ENCODE data around the gene TUBA3D. TPM values are rescaled to one million over a fixed set of nuclear protein-coding genes. Genes with fewer than 3 reads are reported as not detected.
"Not testable (repeated sequence)": the region's sequence is repeated elsewhere in the genome, so short reads cannot be mapped to it uniquely, and the experiment has no call there.

TUBA3D gene
- total and polyA plus RNA-seq, 2 donors from 2014 or later = not detected

DNA sequence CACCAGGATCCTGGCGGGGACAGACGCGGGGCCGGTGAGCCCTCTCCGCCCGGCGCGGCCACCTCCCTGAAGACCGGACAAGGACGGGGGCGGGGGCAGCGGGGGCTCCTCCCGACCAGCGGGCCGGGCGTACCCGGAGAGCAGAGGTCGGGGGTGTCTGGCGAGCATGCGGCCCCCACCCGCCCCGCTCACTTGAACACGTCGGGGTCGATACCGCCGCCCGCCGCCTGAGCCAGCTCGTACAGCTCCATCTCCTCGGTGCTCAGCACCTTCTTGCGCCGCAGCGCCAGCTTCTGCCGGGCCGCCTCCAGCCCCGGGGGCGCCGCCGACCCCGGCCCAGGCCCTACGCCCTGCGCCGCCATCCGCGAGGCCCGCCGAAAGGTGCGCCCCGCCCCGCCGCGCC lies 16.1 kb downstream of the TUBA3D start, which contains the start of gene MZT2A:
Gene MZT2A, minus strand, starts transcription at position 383 of the 403 bp plus-strand sequence. Its CDS starts 21 bp downstream, at position 362.
- Histone ChIP-seq H3K27ac (ENCODE audit: low read depth in 2 of 2, low read length in 2 of 2) (peak within 1 kb of the TSS; percentile 80 to 82), H3K4me3 (ENCODE audit: low read length in 3 of 3) (peak within 1 kb of the TSS; percentile 65 to 89 (median 87)), H3K4me1 (ENCODE audit: control insufficient read depth in 2 of 3, insufficient read depth in 2 of 3, low read depth in 1 of 3, low read length in 3 of 3) (peaks cover 0 to 14% (median 0%) of the 10 kb centered on the region in 3 donors), H3K9ac (ENCODE audit: low read length in 3 of 3) (peak within 1 kb of the TSS; percentile 48 to 82 (median 59))
- peak in 3 of 5 donors; percentile 37 to 84 (median 83) for DNase-seq
- H3K27me3 ChIP-seq (ENCODE audit: control insufficient read depth, insufficient read depth, low read length); FAIRE-seq; H3K36me3 ChIP-seq (ENCODE audit: control insufficient read depth in 2 of 3, insufficient read depth in 3 of 3, low read length in 3 of 3); intact Hi-C loops (cut with DNase I); H3K9me3 ChIP-seq (ENCODE audit: control insufficient read depth in 2 of 3, insufficient read depth in 1 of 3, low read length in 3 of 3): not testable (repeated sequence)
- peak; percentile 46 for TF ChIP-seq CTCF (IDR thresholded peaks at IDR 0.05; ENCODE audit: borderline replicate concordance, extremely low read depth, insufficient read depth)

- no peaks in the 10 kb centered on the region for H3K9me3 ChIP-seq (ENCODE audit: control insufficient read depth in 2 of 3, insufficient read depth in 1 of 3, low read length in 3 of 3)
- FAIRE-seq (no peak), DNase-seq (peak; percentile 96 to 98 (median 98))
- H3K4me1 ChIP-seq (ENCODE audit: control insufficient read depth in 2 of 3, insufficient read depth in 2 of 3, low read depth in 1 of 3, low read length in 3 of 3) = peaks cover 0 to 14% (median 0%) of the 10 kb centered on the region in 3 donors
- H3K27ac ChIP-seq (ENCODE audit: low read depth in 2 of 2, low read length in 2 of 2) = peak overlapping the region; percentile 80 to 82
- peak; percentile 65 for TF ChIP-seq CTCF (IDR thresholded peaks at IDR 0.05; ENCODE audit: borderline replicate concordance, extremely low read depth, insufficient read depth)
- intact Hi-C loops (cut with DNase I) = no loop called here
- H3K9ac ChIP-seq (ENCODE audit: low read length in 3 of 3) = peak overlapping the region; percentile 48 to 82 (median 59)
- no peaks in the 10 kb centered on the region for H3K36me3 ChIP-seq (ENCODE audit: control insufficient read depth in 2 of 3, insufficient read depth in 3 of 3, low read length in 3 of 3)
- H3K27me3 ChIP-seq (ENCODE audit: control insufficient read depth, insufficient read depth, low read length) = no peaks in the 10 kb centered on the region
- H3K4me3 ChIP-seq (ENCODE audit: low read length in 3 of 3) = peak overlapping the region; percentile 65 to 89 (median 87)
These were observed 16.7 kb downstream of the TUBA3D start for GRCh38 chr2:131492418-131493198.

GRCh38 chr2:131493199-131493968 lies 17.5 kb downstream of the TUBA3D start:
- no peak for TF ChIP-seq CTCF (IDR thresholded peaks at IDR 0.05; ENCODE audit: borderline replicate concordance, extremely low read depth, insufficient read depth)
- peaks cover 0 to under 1% (median 0%) of the 10 kb centered on the region in 3 donors for H3K36me3 ChIP-seq (ENCODE audit: control insufficient read depth in 2 of 3, insufficient read depth in 3 of 3, low read length in 3 of 3)
- H3K9ac ChIP-seq (ENCODE audit: low read length in 3 of 3) = peak overlapping the region; percentile 59 to 82 (median 82)
- peaks cover 0 to 14% (median 0%) of the 10 kb centered on the region in 3 donors for H3K4me1 ChIP-seq (ENCODE audit: control insufficient read depth in 2 of 3, insufficient read depth in 2 of 3, low read depth in 1 of 3, low read length in 3 of 3)
- FAIRE-seq (no peak), DNase-seq (peak in 4 of 5 donors; percentile 16 to 49 (median 38))
- intact Hi-C loops (cut with DNase I) = no loop called here
- H3K9me3 ChIP-seq (ENCODE audit: control insufficient read depth in 2 of 3, insufficient read depth in 1 of 3, low read length in 3 of 3) = no peaks in the 10 kb centered on the region
- no peaks in the 10 kb centered on the region for H3K27me3 ChIP-seq (ENCODE audit: control insufficient read depth, insufficient read depth, low read length)
- peak overlapping the region; percentile 80 to 82 for H3K27ac ChIP-seq (ENCODE audit: low read depth in 2 of 2, low read length in 2 of 2)
- H3K4me3 ChIP-seq (ENCODE audit: low read length in 3 of 3) = peak overlapping the region; percentile 65 to 89 (median 87)

DNA sequence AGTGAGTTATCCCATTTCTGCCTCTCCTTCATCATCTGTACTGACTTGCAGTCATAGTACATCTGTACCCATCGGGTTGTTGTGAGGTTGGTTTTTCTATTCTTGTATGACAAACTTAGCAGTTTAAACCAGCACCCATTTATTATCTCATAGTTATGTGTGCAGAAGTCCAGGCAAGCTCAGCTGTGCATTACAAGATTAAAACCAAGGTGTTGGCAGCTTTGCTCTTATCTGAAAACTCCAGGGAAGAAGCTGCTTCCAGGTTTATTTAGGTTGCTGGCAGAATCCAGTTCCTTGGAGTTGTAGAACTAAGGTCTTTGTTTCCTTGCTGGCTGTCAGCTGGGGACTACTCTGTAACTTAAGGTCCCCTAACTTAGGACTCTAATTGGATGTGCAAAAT lies 19.6 kb downstream of the TUBA3D start:
- FAIRE-seq; DNase-seq; H3K4me3 ChIP-seq (ENCODE audit: low read length in 3 of 3); intact Hi-C loops (cut with DNase I); H3K9ac ChIP-seq (ENCODE audit: low read length in 3 of 3); H3K36me3 ChIP-seq (ENCODE audit: control insufficient read depth in 2 of 3, insufficient read depth in 3 of 3, low read length in 3 of 3); H3K27ac ChIP-seq (ENCODE audit: low read depth in 2 of 2, low read length in 2 of 2); H3K9me3 ChIP-seq (ENCODE audit: control insufficient read depth in 2 of 3, insufficient read depth in 1 of 3, low read length in 3 of 3); H3K27me3 ChIP-seq (ENCODE audit: control insufficient read depth, insufficient read depth, low read length): not testable (repeated sequence)
- peaks cover 0 to 12% (median 0%) of the 10 kb centered on the region in 3 donors for H3K4me1 ChIP-seq (ENCODE audit: control insufficient read depth in 2 of 3, insufficient read depth in 2 of 3, low read depth in 1 of 3, low read length in 3 of 3)

GRCh38 chr2:131498321-131498973 lies 22.5 kb downstream of the TUBA3D start:
- intact Hi-C loops (cut with DNase I); H3K4me1 ChIP-seq (ENCODE audit: control insufficient read depth in 2 of 3, insufficient read depth in 2 of 3, low read depth in 1 of 3, low read length in 3 of 3); H3K9me3 ChIP-seq (ENCODE audit: control insufficient read depth in 2 of 3, insufficient read depth in 1 of 3, low read length in 3 of 3); H3K27ac ChIP-seq (ENCODE audit: low read depth in 2 of 2, low read length in 2 of 2); DNase-seq; H3K36me3 ChIP-seq (ENCODE audit: control insufficient read depth in 2 of 3, insufficient read depth in 3 of 3, low read length in 3 of 3); H3K9ac ChIP-seq (ENCODE audit: low read length in 3 of 3); H3K4me3 ChIP-seq (ENCODE audit: low read length in 3 of 3); H3K27me3 ChIP-seq (ENCODE audit: control insufficient read depth, insufficient read depth, low read length); FAIRE-seq: not testable (repeated sequence)

Data from kidney (tissue), 14 donors.